Right lobe of liver (tissue), 6 donors: Measurements from ENCODE around the gene ACOT13. TPM values are rescaled to one million over a fixed set of nuclear protein-coding genes. Genes with fewer than 3 reads are reported as not detected.

Experiments
- ATAC-seq, 4 donors: fragments of 200-7000 bp; cut with Tn5 transposase; one replicate each; pipeline ENCODE4 v1.9.1; 2020; ENCODE audit warnings: mild to moderate bottlenecking in 4 of 4, moderate library complexity in 4 of 4
- DNase-seq, 3 donors: peaks; one replicate each; pipeline ENCODE4 v3.0.0-alpha.2; 2020
- H3K27ac ChIP-seq, 3 donors: fragments of 200-600 bp; one replicate each; pipeline ENCODE4 v1.8.0; 2022
- H3K27me3 ChIP-seq, 2 donors: fragments of 200-600 bp; one replicate each; pipeline ENCODE4 v1.8.0; 2022
- H3K36me3 ChIP-seq, 4 donors: fragments of 200-600 bp; sonication (generic) in 1 of 4; one replicate each; pipeline versions ENCODE4 v1.5.1 to v1.8.0; 2017 to 2022; ENCODE audit warnings: control low read depth in 1 of 4
- H3K4me1 ChIP-seq, 4 donors: fragments of 200-600 bp; sonication (generic) in 1 of 4; one replicate each; pipeline versions ENCODE4 v1.5.1 to v1.8.0; 2017 to 2022; ENCODE audit warnings: control low read depth in 1 of 4
- H3K4me3 ChIP-seq, 3 donors: fragments of 200-600 bp; one replicate each; pipeline ENCODE4 v1.8.0; 2022
- H3K9me3 ChIP-seq, 4 donors: fragments of 200-600 bp; sonication (generic) in 1 of 4; one replicate each; pipeline versions ENCODE4 v1.5.1 to v1.8.0; 2017 to 2022; ENCODE audit warnings: control low read depth in 1 of 4
- CTCF ChIP-seq, 4 donors: fragments of 200-600 bp in 3 of 4; fragments of 450-650 bp in 1 of 4; IDR thresholded peaks; one replicate each; pipeline versions ENCODE4 v1.5.1 to v1.8.0; 2016 to 2022; ENCODE audit warnings: antibody characterized with exemption in 4 of 4, mild to moderate bottlenecking in 2 of 4
- POLR2A ChIP-seq: fragments of 450-650 bp; IDR thresholded peaks from one replicate; pipeline ENCODE4 v1.6.1; 2017; ENCODE audit warnings: antibody characterized with exemption, mild to moderate bottlenecking
- WGBS: methylation state at CpG from one replicate; pipeline ENCODE4 v1.1.6; 2018; ENCODE audit warnings: low coverage, low lambda C conversion rate; ENCODE audit not compliant: insufficient coverage; ENCODE audit errors: missing lambda C conversion rate; 5-methylcytosine and 5-hydroxymethylcytosine counted together
- intact Hi-C, 2 donors: fragments of 100-400 bp; cut with DNase I; formaldehyde crosslinking; loops; one replicate each; pipeline versions ENCODE4 v1.11.2 to v1.14.1; 2022
- total RNA-seq, 6 experiments: library from RNA; depleted of rRNA in 2 of 6; stranded (reverse); fragments of >200 nt in 2 of 6; fragmentation: NEBNext Ultra II Directional in 3 of 6; extraction: Animal tissue kit (Norgen Biotek cat#: 25700) in 3 of 6; gene quantifications; one replicate each; pipeline versions ENCODE4 v1.1.0 to v1.2.4, GENCODE V29; 2016 to 2023
- donor health status: DM: no; HTN: yes; CAD: no.
- donor health status: DM: no; HTN: no; CAD: no.
- donor health status: DM: no; HTN: no; CAD: no.
- donor health status: DM: no; HTN: yes; CAD: no.
- donor health status: DM: no; HTN: yes; CAD: no.

The ACOT13 gene
- total RNA-seq, 6 experiments from 2014 or later = 14.0 to 53.6 (median 43.4) TPM

DNA sequence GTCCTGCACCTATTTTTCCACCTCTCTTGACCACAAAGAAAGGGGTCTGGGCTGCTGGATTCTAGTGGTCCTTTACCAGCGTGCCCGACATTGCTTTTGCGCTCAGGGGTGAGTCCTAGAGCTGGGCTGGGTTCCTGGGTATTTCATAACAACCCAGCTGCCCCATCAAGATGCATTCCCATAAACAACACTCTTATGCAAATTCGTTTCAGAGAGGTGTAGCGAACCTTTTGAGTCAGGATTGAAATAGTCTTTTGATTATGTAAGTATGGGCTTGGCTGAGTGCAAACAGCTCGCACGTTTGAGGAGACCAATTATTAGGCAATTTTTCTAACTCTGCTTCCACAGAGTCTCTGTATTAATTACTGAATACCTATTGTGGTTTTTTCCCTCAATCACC is 13.7 kb downstream of the ACOT13 start:
- Histone ChIP-seq H3K27me3 (no peaks in the 10 kb centered on the region), H3K4me3 (no peak overlapping the region), H3K36me3 (no peaks in the 10 kb centered on the region), H3K27ac (peak overlapping the region in 1 of 3 donors; percentile 0), H3K4me1 (peaks cover 0 to 34% (median 5%) of the 10 kb centered on the region in 4 donors), H3K9me3 (no peaks in the 10 kb centered on the region)
- TF ChIP-seq CTCF (IDR thresholded peaks at IDR 0.05) (no peak), POLR2A (no peak)
- no peak for DNase-seq
- intact Hi-C loops = no loop called here
- 32% methylated on average over 2 of the region's 7 CpGs for WGBS
- no peak for ATAC-seq

- ATAC-seq (no peak), DNase-seq (no peak)
- TF ChIP-seq CTCF (IDR thresholded peaks at IDR 0.05) = no peak
- TF ChIP-seq POLR2A = no peak
- Histone ChIP-seq H3K27me3 (no peaks in the 10 kb centered on the region), H3K27ac (no peak overlapping the region), H3K4me1 (peaks cover 0 to 18% (median under 1%) of the 10 kb centered on the region in 4 donors), H3K4me3 (no peak overlapping the region), H3K36me3 (peaks cover 0 to 6% (median 0%) of the 10 kb centered on the region in 4 donors), H3K9me3 (no peaks in the 10 kb centered on the region)
- WGBS = 69% methylated on average over 5 of the region's 12 CpGs
- intact Hi-C loops = no loop called here
Measured at GRCh38 chr6:24683297-24684296, 16.7 kb downstream of the ACOT13 start.

- Histone ChIP-seq H3K27ac (no peak overlapping the region), H3K9me3 (no peaks in the 10 kb centered on the region), H3K27me3 (no peaks in the 10 kb centered on the region), H3K4me3 (no peak overlapping the region), H3K36me3 (peaks cover 0 to 9% (median 0%) of the 10 kb centered on the region in 4 donors), H3K4me1 (peaks cover 0 to 19% (median 8%) of the 10 kb centered on the region in 4 donors)
- no peak for ATAC-seq
- intact Hi-C loops = no loop called here
- no peak for TF ChIP-seq CTCF (IDR thresholded peaks at IDR 0.05)
- TF ChIP-seq POLR2A = no peak
- DNase-seq = no peak
- no CpG with 5 or more reads among the region's 1 CpG for WGBS
Measured at GRCh38 chr6:24686408-24686807, 19.5 kb downstream of the ACOT13 start.

DNA sequence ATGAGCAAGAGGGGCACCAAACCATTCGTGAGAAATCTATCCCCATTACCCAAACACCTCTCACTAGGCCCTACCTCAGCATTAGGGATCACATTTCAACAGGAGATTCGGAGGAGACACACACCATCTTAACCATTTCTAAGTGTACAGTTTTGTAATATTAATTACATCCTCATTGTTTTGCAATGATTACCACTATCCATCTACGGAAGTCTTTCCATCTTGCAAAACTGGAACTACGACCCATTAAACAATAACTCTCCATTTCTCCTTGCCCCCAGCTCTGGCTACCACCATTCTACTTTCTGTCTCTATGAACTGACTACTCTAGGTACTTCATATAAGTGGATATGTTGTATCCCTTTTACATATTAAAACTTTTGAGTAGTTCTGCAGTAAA is 20.1 kb downstream of the ACOT13 start:
- no peaks in the 10 kb centered on the region for H3K9me3 ChIP-seq
- 67% methylated on average over 4 of the region's 4 CpGs for WGBS
- no peaks in the 10 kb centered on the region for H3K27me3 ChIP-seq
- no peak overlapping the region for H3K27ac ChIP-seq
- no peak for ATAC-seq
- TF ChIP-seq CTCF (IDR thresholded peaks at IDR 0.05) = no peak
- TF ChIP-seq POLR2A = no peak
- intact Hi-C loops = no loop called here
- H3K36me3 ChIP-seq = peaks cover 0 to 9% (median 0%) of the 10 kb centered on the region in 4 donors
- H3K4me1 ChIP-seq = peaks cover 0 to 19% (median 8%) of the 10 kb centered on the region in 4 donors
- DNase-seq = no peak
- no peak overlapping the region for H3K4me3 ChIP-seq
